Mucosa of stomach (tissue), 1 donor: Measurements from ENCODE around the gene PPP6R3.
"Not testable (repeated sequence)": the region's sequence is repeated elsewhere in the genome, so short reads cannot be mapped to it uniquely, and the experiment has no call there.

Source experiments
- H3K27me3 ChIP-seq: one replicate; pipeline ENCODE4 v1.7.0; 2013; ENCODE audit warnings: mild to moderate bottlenecking, low read length; ENCODE audit not compliant: control insufficient read depth, insufficient read depth
- H3K36me3 ChIP-seq: one replicate; pipeline ENCODE4 v1.7.0; 2013; ENCODE audit warnings: low read length; ENCODE audit not compliant: control insufficient read depth, insufficient read depth
- H3K4me1 ChIP-seq: one replicate; pipeline ENCODE4 v1.7.0; 2013; ENCODE audit warnings: mild to moderate bottlenecking, low read length; ENCODE audit not compliant: control insufficient read depth, insufficient read depth
- H3K4me3 ChIP-seq: one replicate; pipeline ENCODE4 v1.7.0; 2013; ENCODE audit warnings: low read length
- H3K9ac ChIP-seq: one replicate; pipeline ENCODE4 v1.7.0; 2013; ENCODE audit warnings: mild to moderate bottlenecking, low read length, moderate library complexity
- H3K9me3 ChIP-seq: one replicate; pipeline ENCODE4 v1.7.0; 2013; ENCODE audit warnings: mild to moderate bottlenecking, low read length, moderate library complexity; ENCODE audit not compliant: control insufficient read depth
- donor health status: Pancreatic carcinoma.

PPP6R3 gene

DNA sequence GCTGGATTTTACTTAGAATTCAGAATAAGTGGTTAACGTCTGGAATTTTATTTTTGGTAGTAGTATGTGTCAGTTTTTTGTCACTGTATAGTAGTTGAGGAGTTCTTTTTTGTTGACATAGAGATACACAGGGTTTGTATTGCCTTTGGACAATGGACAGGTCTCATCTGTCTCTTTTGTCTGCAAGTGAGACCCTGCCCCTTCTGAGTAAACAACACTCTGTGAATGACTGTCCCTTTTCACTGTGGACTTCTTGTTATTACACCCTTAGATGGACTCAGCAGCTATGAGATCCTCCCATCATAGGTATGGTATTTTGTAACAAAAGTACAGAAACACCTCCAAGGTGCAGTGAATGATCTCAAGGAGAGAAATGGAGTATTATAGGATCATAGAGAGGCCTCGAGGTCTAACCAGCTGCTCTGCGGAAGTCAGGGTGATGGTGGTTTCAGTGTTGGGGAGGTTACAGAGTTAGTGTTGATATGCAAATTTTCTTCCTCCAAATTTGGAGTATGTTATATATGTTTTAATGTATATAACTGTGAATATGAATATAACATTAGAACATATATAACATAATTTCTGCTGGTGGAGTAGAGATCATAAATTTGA lies 7.8 kb downstream of the PPP6R3 start:
- H3K27me3 ChIP-seq, result no peaks in the 10 kb centered on the region
- peaks cover 49% of the 10 kb centered on the region for H3K4me1 ChIP-seq
- H3K9me3 ChIP-seq, result no peaks in the 10 kb centered on the region
- H3K36me3 ChIP-seq, result no peaks in the 10 kb centered on the region
- H3K9ac ChIP-seq, result no peak overlapping the region
- no peak overlapping the region for H3K4me3 ChIP-seq

DNA sequence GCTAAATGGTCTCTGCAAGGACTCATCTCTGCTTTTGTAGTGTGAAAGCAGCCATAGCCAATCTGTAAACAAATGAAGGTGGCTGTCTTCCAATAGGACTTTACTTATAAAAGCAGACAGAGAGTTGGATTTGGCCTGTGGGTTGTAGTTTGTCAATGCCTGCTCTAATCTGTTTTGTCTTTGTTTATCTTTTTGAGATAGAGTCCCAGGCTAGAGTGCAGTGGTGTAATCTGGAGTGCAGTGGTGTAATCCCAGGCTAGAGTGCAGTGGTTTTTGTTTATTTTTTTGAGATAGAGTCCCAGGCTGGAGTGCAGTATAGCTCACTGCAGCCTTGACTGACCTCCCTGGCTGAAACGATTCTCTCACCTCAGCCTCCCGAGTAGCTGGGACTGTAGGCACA lies 8.6 kb downstream of the PPP6R3 start:
- no peak overlapping the region for H3K9ac ChIP-seq
- H3K36me3 ChIP-seq, result no peaks in the 10 kb centered on the region
- H3K9me3 ChIP-seq, result no peaks in the 10 kb centered on the region
- peaks cover 41% of the 10 kb centered on the region for H3K4me1 ChIP-seq
- H3K27me3 ChIP-seq, result no peaks in the 10 kb centered on the region
- H3K4me3 ChIP-seq, result no peak overlapping the region

DNA sequence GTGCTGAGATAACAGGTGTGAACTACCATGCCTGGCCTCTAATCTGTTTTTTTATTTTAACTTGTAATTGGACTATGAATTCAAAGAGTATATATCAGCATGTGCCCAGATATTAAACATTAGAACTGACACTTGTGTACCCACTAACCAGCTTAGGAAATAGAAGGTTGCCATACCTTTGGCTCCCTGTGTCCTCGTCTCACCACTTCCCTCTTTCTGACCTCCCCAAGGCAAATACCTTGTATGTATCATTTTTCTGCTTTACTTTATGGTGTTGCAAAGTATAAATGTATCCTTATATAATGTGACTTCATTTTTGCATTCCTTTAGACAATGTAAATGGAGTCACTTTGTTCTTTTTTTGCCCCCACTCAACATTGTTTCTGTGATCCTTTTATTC lies 9.1 kb downstream of the PPP6R3 start:
- Histone ChIP-seq H3K27me3 (no peaks in the 10 kb centered on the region), H3K9ac (no peak overlapping the region), H3K9me3 (no peaks in the 10 kb centered on the region), H3K4me3 (no peak overlapping the region), H3K4me1 (peaks cover 41% of the 10 kb centered on the region), H3K36me3 (no peaks in the 10 kb centered on the region)

DNA sequence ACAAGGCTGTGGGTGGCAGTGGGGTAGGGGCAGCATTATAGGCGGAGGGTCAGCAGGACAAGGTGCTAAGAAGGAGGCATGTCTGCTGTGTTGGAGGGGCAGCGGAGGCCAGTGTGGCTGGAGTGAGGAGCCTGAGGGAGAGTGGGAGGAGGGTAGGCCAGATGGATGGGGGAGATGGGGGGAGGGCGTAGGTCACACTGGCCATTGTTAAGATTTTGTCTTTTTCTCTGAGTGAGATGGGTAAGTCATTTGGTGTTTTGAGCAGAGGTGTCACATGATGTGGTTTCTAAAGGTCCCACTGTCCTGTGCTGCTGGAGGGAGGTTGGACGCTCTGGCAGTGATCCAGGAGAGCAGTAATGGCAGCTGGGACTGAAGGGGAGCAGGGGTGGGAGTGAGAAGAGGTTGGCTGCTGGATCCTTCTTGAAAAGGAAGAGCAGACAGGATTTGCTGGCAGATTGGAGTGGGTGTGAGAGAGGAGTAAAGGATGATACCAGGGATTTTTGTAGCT lies 9.8 kb downstream of the PPP6R3 start:
- H3K27me3 ChIP-seq, result no peaks in the 10 kb centered on the region
- peaks cover 37% of the 10 kb centered on the region for H3K4me1 ChIP-seq
- no peaks in the 10 kb centered on the region for H3K36me3 ChIP-seq
- H3K9me3 ChIP-seq, result no peaks in the 10 kb centered on the region
- no peak overlapping the region for H3K4me3 ChIP-seq
- no peak overlapping the region for H3K9ac ChIP-seq

DNA sequence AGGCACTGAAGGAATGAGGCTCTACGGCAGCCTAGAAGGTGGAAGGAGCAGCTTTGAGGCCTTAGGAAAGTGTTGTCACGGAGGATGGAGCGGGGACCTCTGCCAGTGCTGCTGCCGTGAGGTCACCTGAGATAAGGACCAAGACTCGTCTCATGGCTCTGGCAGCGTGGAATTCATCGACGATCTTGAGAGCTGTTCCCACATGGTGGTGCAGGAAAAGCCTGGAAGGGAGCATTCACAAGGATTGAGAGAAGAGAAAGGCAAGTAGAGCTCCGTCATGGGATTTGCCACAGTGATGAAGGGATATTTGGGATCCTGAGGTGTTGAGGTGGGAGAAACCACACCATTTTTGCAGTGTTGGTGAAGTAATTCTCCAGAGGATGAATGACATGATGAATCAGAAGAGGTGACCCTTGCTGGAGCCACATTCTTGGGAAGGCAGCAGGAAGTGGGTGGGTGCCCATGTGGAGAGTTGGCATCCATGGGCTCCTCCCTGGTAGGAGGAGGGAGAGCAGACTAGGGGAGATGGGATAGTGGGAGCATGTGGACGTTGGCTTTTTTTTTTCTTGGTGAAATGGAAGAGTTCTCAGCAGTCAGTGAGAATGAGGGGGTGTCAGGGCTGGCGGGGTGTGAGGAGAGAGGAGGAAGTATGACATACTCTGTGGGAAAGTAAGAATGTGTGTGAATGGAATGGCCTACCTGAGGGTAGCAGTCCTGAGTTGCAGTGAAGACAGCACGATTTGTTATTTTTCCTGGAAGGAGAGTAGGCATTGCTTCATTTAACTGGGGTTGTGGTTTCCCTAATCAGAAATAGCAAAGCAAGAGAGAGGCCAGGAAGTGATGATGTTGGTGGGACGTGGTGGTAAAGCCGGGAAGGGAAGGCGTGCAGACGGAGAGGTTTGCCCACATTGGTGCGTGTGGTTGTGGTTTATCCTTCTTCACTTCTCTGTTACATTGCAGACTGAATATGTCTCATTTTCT lies 11.1 kb downstream of the PPP6R3 start:
- H3K36me3 ChIP-seq, result no peaks in the 10 kb centered on the region
- H3K4me3 ChIP-seq, result no peak overlapping the region
- H3K9me3 ChIP-seq, result no peaks in the 10 kb centered on the region
- no peak overlapping the region for H3K9ac ChIP-seq
- H3K4me1 ChIP-seq, result peaks cover 34% of the 10 kb centered on the region
- no peaks in the 10 kb centered on the region for H3K27me3 ChIP-seq

DNA sequence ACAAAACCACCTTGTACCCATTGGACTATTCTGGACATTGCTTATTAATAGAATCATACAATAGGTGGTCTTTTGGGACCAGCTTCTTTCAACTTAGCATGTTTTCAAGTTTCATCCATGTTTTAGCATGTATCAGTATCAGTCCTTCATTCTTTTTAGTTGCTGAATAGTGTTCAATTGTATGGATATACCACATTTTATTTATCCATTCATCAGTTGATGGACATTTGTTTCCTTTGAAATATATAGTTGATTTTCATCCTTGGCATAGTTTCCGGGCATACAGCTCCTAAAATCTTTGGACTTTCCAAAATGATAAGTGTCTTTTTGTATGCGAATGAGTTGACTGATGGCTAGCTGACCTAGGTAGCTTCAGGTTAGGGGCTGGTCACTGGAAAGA lies 12.2 kb downstream of the PPP6R3 start:
- Histone ChIP-seq H3K27me3 (no peaks in the 10 kb centered on the region), H3K9me3 (no peaks in the 10 kb centered on the region), H3K9ac (no peak overlapping the region), H3K4me3 (no peak overlapping the region), H3K4me1 (peaks cover 28% of the 10 kb centered on the region), H3K36me3 (no peaks in the 10 kb centered on the region)

DNA sequence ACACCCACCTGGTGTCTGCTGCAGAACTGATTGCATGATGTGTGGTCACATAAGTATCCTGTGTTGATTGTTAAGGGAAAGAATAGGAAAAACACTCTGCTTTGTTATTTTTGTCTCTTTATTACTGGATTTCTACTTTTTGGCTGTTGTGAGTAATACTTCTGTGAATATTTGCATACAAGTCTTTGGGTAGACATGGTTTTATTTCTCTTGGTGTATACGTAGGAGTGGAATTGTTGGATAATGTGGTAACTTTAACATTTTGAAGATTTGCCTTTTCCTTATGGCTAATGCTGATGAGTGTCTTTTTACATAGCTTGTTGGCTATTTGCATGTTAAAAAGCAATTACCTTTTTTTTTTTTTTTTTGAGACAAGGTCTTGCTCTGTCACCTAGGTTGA lies 13.1 kb downstream of the PPP6R3 start:
- no peaks in the 10 kb centered on the region for H3K36me3 ChIP-seq
- no peaks in the 10 kb centered on the region for H3K9me3 ChIP-seq
- no peaks in the 10 kb centered on the region for H3K27me3 ChIP-seq
- H3K4me3 ChIP-seq, result no peak overlapping the region
- H3K4me1 ChIP-seq, result peaks cover 19% of the 10 kb centered on the region
- H3K9ac ChIP-seq, result no peak overlapping the region

DNA sequence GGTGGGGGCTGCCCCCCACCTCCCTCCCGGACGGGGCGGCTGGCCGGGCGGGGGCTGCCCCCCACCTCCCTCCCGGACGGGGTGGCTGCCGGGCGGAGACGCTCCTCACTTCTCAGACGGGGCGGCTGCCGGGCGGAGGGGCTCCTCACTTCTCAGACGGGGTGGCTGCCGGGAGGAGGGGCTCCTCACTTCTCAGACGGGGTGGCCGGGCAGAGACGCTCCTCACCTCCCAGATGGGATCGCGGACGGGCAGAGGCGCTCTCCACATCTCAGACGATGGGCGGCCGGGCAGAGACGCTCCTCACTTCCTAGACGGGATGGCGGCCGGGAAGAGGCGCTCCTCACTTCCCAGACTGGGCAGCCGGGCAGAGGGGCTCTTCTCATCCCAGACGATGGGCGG lies 15.1 kb downstream of the PPP6R3 start:
- not testable (repeated sequence) for H3K36me3 ChIP-seq, H3K4me1 ChIP-seq, H3K9me3 ChIP-seq, H3K27me3 ChIP-seq, H3K9ac ChIP-seq, H3K4me3 ChIP-seq

DNA sequence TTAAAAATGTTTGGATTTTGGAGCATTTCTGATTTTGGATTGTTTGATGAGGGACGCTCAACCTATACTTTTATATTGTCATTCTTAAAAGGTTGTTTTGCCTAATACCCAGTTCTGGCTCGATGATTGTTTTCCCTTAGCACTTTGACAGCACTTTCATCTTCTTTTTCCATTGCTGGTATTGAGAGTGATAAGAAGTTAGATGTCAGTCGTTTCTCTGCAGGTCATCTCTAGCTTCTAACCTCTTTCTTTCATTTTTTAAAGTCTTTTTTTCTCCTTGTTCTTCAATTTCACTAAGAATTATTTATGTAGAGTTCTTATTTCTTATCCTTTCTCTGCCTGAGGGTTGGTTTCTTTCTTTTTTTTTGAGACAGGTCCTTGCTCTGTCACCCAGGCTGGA lies 18.8 kb downstream of the PPP6R3 start:
- peaks cover 21% of the 10 kb centered on the region for H3K4me1 ChIP-seq
- no peak overlapping the region for H3K9ac ChIP-seq
- H3K36me3 ChIP-seq, result no peaks in the 10 kb centered on the region
- H3K27me3 ChIP-seq, result no peaks in the 10 kb centered on the region
- no peaks in the 10 kb centered on the region for H3K9me3 ChIP-seq
- H3K4me3 ChIP-seq, result no peak overlapping the region

DNA sequence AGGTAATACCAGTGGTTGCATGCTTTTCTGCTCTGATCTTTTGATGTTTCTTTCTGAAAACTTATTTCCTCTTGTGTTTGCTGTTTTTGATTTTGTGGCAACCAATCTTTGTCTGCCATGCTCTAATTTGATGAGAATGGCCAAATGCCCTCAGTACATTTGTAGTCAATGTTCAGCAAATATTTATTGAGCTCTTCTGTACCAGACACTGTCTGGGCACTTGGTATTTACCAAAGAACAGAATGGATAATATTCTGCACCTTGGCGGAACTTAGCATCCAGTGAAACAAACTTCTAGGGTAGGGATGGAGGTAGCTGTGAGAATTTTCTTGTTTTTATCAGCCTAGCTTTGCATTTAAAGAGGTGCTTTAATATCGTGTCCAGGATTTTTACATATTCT lies 19.6 kb downstream of the PPP6R3 start:
- no peaks in the 10 kb centered on the region for H3K36me3 ChIP-seq
- H3K4me1 ChIP-seq, result peaks cover 21% of the 10 kb centered on the region
- no peaks in the 10 kb centered on the region for H3K27me3 ChIP-seq
- H3K9me3 ChIP-seq, result no peaks in the 10 kb centered on the region
- no peak overlapping the region for H3K9ac ChIP-seq
- no peak overlapping the region for H3K4me3 ChIP-seq

DNA sequence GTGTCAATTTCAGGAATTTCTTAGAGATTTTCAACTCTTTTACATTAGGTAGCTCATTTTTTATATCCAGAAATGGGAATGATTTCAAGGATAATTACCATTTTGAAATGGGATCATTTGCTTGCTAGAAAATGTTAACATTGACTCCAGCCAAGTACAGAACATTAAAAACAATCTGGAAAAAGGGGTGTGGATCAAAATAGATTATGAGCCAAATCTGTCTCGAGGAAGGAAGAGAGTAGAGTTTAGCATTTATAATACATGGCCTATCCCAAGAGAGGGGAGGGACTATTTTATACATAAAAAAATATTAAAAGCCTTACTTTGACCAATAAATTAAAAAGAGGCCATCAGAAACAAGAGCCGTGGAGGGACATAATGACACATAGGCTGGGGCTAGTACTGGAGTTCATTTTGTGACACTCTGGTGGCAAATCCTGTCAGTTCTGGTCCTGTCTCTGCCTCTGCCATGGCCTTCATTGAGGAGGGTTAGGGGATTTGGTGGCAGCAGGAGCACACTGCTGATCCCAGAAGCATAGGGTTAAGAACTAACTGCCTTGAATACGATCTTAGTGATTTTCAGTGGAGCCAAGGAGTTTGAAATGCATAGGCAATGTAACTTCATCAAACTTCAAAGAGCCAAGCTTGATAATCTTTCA lies 20.4 kb downstream of the PPP6R3 start:
- Histone ChIP-seq H3K9me3 (no peaks in the 10 kb centered on the region), H3K36me3 (no peaks in the 10 kb centered on the region), H3K4me1 (peaks cover 21% of the 10 kb centered on the region), H3K4me3 (no peak overlapping the region), H3K27me3 (no peaks in the 10 kb centered on the region), H3K9ac (no peak overlapping the region)
